Parathyroid adenoma (tissue), 2 donors: ENCODE data around the gene GALNT17.

Source experiments
- H2AFZ ChIP-seq: fragments of 300-600 bp; sonication (generic); one replicate; pipeline ENCODE4 v1.7.0; 2017; ENCODE audit warnings: antibody characterized with exemption, mild to moderate bottlenecking
- H3K27ac ChIP-seq: fragments of 300-600 bp; sonication (generic); one replicate; pipeline ENCODE4 v1.7.0; 2017
- H3K27me3 ChIP-seq: fragments of 300-600 bp; sonication (generic); one replicate; pipeline ENCODE4 v1.7.0; 2017; ENCODE audit warnings: low read length; ENCODE audit not compliant: control insufficient read depth, insufficient read depth
- H3K36me3 ChIP-seq: fragments of 300-600 bp; sonication (generic); one replicate; pipeline ENCODE4 v1.7.0; 2017; ENCODE audit warnings: low read length; ENCODE audit not compliant: control insufficient read depth, insufficient read depth
- H3K4me1 ChIP-seq: fragments of 300-600 bp; sonication (generic); one replicate; pipeline ENCODE4 v1.7.0; 2017; ENCODE audit warnings: control low read depth
- H3K4me2 ChIP-seq: fragments of 300-600 bp; sonication (generic); one replicate; pipeline ENCODE4 v1.7.0; 2017; ENCODE audit warnings: low read length
- H3K4me3 ChIP-seq: fragments of 300-600 bp; sonication (generic); one replicate; pipeline ENCODE4 v1.7.0; 2017; ENCODE audit warnings: low read depth, low read length
- H3K79me2 ChIP-seq: fragments of 300-600 bp; sonication (generic); one replicate; pipeline ENCODE4 v1.7.0; 2017; ENCODE audit warnings: control low read depth
- H3K9ac ChIP-seq: fragments of 300-600 bp; sonication (generic); one replicate; pipeline ENCODE4 v1.7.0; 2017; ENCODE audit warnings: mild to moderate bottlenecking
- H3K9me3 ChIP-seq: fragments of 300-600 bp; sonication (generic); one replicate; pipeline ENCODE4 v1.7.0; 2017; ENCODE audit warnings: low read length; ENCODE audit not compliant: control insufficient read depth
- CTCF ChIP-seq: fragments of 300-600 bp; sonication (generic); IDR thresholded peaks from one replicate; pipeline ENCODE4 v1.7.0; 2017; ENCODE audit warnings: antibody characterized with exemption, mild to moderate bottlenecking
- donor health status: primary hyperparathyroidism.

The GALNT17 gene

GRCh38 chr7:71182438-71182935, 50.5 kb downstream of the GALNT17 start:
- H3K4me2 ChIP-seq = no peak overlapping the region
- no peak overlapping the region for H3K4me3 ChIP-seq
- no peaks in the 10 kb centered on the region for H3K9me3 ChIP-seq
- H3K27me3 ChIP-seq = no peaks in the 10 kb centered on the region
- no peaks in the 10 kb centered on the region for H3K36me3 ChIP-seq
- H2AFZ ChIP-seq = no peak overlapping the region
- H3K9ac ChIP-seq = no peak overlapping the region
- TF ChIP-seq CTCF = no peak
- no peaks in the 10 kb centered on the region for H3K4me1 ChIP-seq
- no peak overlapping the region for H3K27ac ChIP-seq
- no peaks in the 10 kb centered on the region for H3K79me2 ChIP-seq

GRCh38 chr7:71184136-71184535, 52.2 kb downstream of the GALNT17 start:
- no peaks in the 10 kb centered on the region for H3K27me3 ChIP-seq
- H3K9ac ChIP-seq = no peak overlapping the region
- H3K79me2 ChIP-seq = no peaks in the 10 kb centered on the region
- no peak overlapping the region for H2AFZ ChIP-seq
- no peaks in the 10 kb centered on the region for H3K9me3 ChIP-seq
- H3K27ac ChIP-seq = no peak overlapping the region
- TF ChIP-seq CTCF = no peak
- H3K4me2 ChIP-seq = no peak overlapping the region
- H3K36me3 ChIP-seq = no peaks in the 10 kb centered on the region
- H3K4me3 ChIP-seq = no peak overlapping the region
- no peaks in the 10 kb centered on the region for H3K4me1 ChIP-seq

GRCh38 chr7:71184609-71185008, 52.7 kb downstream of the GALNT17 start:
- Histone ChIP-seq H2AFZ (no peak overlapping the region), H3K4me3 (no peak overlapping the region), H3K9me3 (no peaks in the 10 kb centered on the region)

GRCh38 chr7:71186535-71187057, 54.7 kb downstream of the GALNT17 start:
- Histone ChIP-seq H3K9me3 (no peaks in the 10 kb centered on the region), H3K79me2 (no peaks in the 10 kb centered on the region), H3K36me3 (no peaks in the 10 kb centered on the region), H2AFZ (no peak overlapping the region), H3K9ac (no peak overlapping the region), H3K4me2 (no peak overlapping the region), H3K4me1 (no peaks in the 10 kb centered on the region), H3K4me3 (no peak overlapping the region), H3K27me3 (no peaks in the 10 kb centered on the region), H3K27ac (no peak overlapping the region)
- no peak for TF ChIP-seq CTCF

More at GRCh38 chr7:71184609-71185008, 52.7 kb downstream of the GALNT17 start:
- no peaks in the 10 kb centered on the region for H3K27me3 ChIP-seq
- no peak overlapping the region for H3K4me2 ChIP-seq
- no peaks in the 10 kb centered on the region for H3K36me3 ChIP-seq
- H3K79me2 ChIP-seq = no peaks in the 10 kb centered on the region
- H3K4me1 ChIP-seq = no peaks in the 10 kb centered on the region
- H3K9ac ChIP-seq = no peak overlapping the region
- no peak overlapping the region for H3K27ac ChIP-seq
- no peak for TF ChIP-seq CTCF

- no peaks in the 10 kb centered on the region for H3K36me3 ChIP-seq
- no peaks in the 10 kb centered on the region for H3K79me2 ChIP-seq
- H3K9me3 ChIP-seq = no peaks in the 10 kb centered on the region
- H3K27ac ChIP-seq = no peak overlapping the region
- no peaks in the 10 kb centered on the region for H3K4me1 ChIP-seq
- H2AFZ ChIP-seq = no peak overlapping the region
- no peak overlapping the region for H3K4me3 ChIP-seq
- H3K9ac ChIP-seq = no peak overlapping the region
- no peak for TF ChIP-seq CTCF
- no peak overlapping the region for H3K4me2 ChIP-seq
- H3K27me3 ChIP-seq = no peaks in the 10 kb centered on the region
Observed at GRCh38 chr7:71191771-71192170, 59.8 kb downstream of the GALNT17 start.
